Measurements from ENCODE around the gene WNT7B.

The WNT7B gene

DNA sequence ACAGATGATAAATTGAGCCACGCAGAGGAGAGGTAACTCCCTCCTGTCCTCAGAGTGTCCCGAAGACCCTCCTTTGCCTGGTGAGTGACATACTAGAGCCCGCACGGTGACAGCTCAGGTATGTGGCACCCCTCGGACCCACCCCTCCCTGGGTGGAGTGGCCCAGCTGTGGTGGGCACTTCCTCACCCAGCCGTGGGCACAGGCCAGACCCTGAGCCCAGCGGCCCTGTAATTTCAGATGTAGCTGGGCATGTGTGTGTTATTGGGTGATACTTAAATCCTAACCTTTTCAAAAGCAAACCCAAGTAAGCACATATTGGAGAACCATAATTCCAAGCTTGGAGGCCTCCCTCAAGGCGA lies 93.2 kb downstream of the WNT7B start:
- Histone ChIP-seq H3K9ac (ENCODE audit: insufficient read length, low read depth) (no peak overlapping the region), H3K9me3 (ENCODE audit: insufficient read depth, low read length) (no peaks in the 10 kb centered on the region), H3K4me3 (ENCODE audit: insufficient read length, low read depth) (no peak overlapping the region), H3K36me3 (ENCODE audit: insufficient read depth, insufficient read length, low read length) (no peaks in the 10 kb centered on the region), H3K27me3 (ENCODE audit: insufficient read depth, insufficient read length) (peaks cover 3% of the 10 kb centered on the region), H3K4me1 (ENCODE audit: insufficient read depth, insufficient read length) (no peaks in the 10 kb centered on the region)
- DNase-seq (ENCODE audit: low read depth, low spot score), result no peak
- TF ChIP-seq SUZ12 (IDR thresholded peaks at IDR 0.05; ENCODE audit: extremely low read depth, insufficient read depth, insufficient read length), result no peak
- TF ChIP-seq ZNF274 (IDR thresholded peaks at IDR 0.05; ENCODE audit: low read depth, low read length), result no peak
- TF ChIP-seq YY1 (IDR thresholded peaks at IDR 0.05; ENCODE audit: insufficient read depth, insufficient read length), result no peak

GRCh38 chr22:45882881-45883810 lies 93.8 kb downstream of the WNT7B start:
- no peak overlapping the region for H3K9ac ChIP-seq (ENCODE audit: insufficient read length, low read depth)
- no peaks in the 10 kb centered on the region for H3K36me3 ChIP-seq (ENCODE audit: insufficient read depth, insufficient read length, low read length)
- no peak overlapping the region for H3K4me3 ChIP-seq (ENCODE audit: insufficient read length, low read depth)
- no peaks in the 10 kb centered on the region for H3K9me3 ChIP-seq (ENCODE audit: insufficient read depth, low read length)
- TF ChIP-seq SUZ12 (IDR thresholded peaks at IDR 0.05; ENCODE audit: extremely low read depth, insufficient read depth, insufficient read length), result no peak
- TF ChIP-seq ZNF274 (IDR thresholded peaks at IDR 0.05; ENCODE audit: low read depth, low read length), result no peak
- no peak for TF ChIP-seq YY1 (IDR thresholded peaks at IDR 0.05; ENCODE audit: insufficient read depth, insufficient read length)
- peaks cover 5% of the 10 kb centered on the region for H3K27me3 ChIP-seq (ENCODE audit: insufficient read depth, insufficient read length)
- DNase-seq (ENCODE audit: low read depth, low spot score), result no peak
- peaks cover 2% of the 10 kb centered on the region for H3K4me1 ChIP-seq (ENCODE audit: insufficient read depth, insufficient read length)

- Histone ChIP-seq H3K4me3 (ENCODE audit: insufficient read length, low read depth) (no peak overlapping the region), H3K27me3 (ENCODE audit: insufficient read depth, insufficient read length) (peaks cover 5% of the 10 kb centered on the region), H3K4me1 (ENCODE audit: insufficient read depth, insufficient read length) (peaks cover 11% of the 10 kb centered on the region), H3K9ac (ENCODE audit: insufficient read length, low read depth) (no peak overlapping the region), H3K9me3 (ENCODE audit: insufficient read depth, low read length) (no peaks in the 10 kb centered on the region), H3K36me3 (ENCODE audit: insufficient read depth, insufficient read length, low read length) (no peaks in the 10 kb centered on the region)
- TF ChIP-seq SUZ12 (IDR thresholded peaks at IDR 0.05; ENCODE audit: extremely low read depth, insufficient read depth, insufficient read length), result no peak
- TF ChIP-seq YY1 (IDR thresholded peaks at IDR 0.05; ENCODE audit: insufficient read depth, insufficient read length), result no peak
- no peak for TF ChIP-seq ZNF274 (IDR thresholded peaks at IDR 0.05; ENCODE audit: low read depth, low read length)
- DNase-seq (ENCODE audit: low read depth, low spot score), result no peak
Observed at GRCh38 chr22:45881524-45881875, 95.5 kb downstream of the WNT7B start.

- no peaks in the 10 kb centered on the region for H3K36me3 ChIP-seq (ENCODE audit: insufficient read depth, insufficient read length, low read length)
- no peak overlapping the region for H3K9ac ChIP-seq (ENCODE audit: insufficient read length, low read depth)
- TF ChIP-seq ZNF274 (IDR thresholded peaks at IDR 0.05; ENCODE audit: low read depth, low read length), result no peak
- TF ChIP-seq YY1 (IDR thresholded peaks at IDR 0.05; ENCODE audit: insufficient read depth, insufficient read length), result no peak
- no peak for TF ChIP-seq SUZ12 (IDR thresholded peaks at IDR 0.05; ENCODE audit: extremely low read depth, insufficient read depth, insufficient read length)
- H3K27me3 ChIP-seq (ENCODE audit: insufficient read depth, insufficient read length), result peaks cover 5% of the 10 kb centered on the region
- H3K4me1 ChIP-seq (ENCODE audit: insufficient read depth, insufficient read length), result peaks cover 11% of the 10 kb centered on the region
- H3K4me3 ChIP-seq (ENCODE audit: insufficient read length, low read depth), result no peak overlapping the region
- no peaks in the 10 kb centered on the region for H3K9me3 ChIP-seq (ENCODE audit: insufficient read depth, low read length)
- DNase-seq (ENCODE audit: low read depth, low spot score), result no peak
Observed at GRCh38 chr22:45880716-45881523, 96.0 kb downstream of the WNT7B start.

GRCh38 chr22:45880091-45880715 lies 96.8 kb downstream of the WNT7B start:
- Histone ChIP-seq H3K9ac (ENCODE audit: insufficient read length, low read depth) (no peak overlapping the region), H3K4me1 (ENCODE audit: insufficient read depth, insufficient read length) (peaks cover 11% of the 10 kb centered on the region), H3K4me3 (ENCODE audit: insufficient read length, low read depth) (no peak overlapping the region), H3K9me3 (ENCODE audit: insufficient read depth, low read length) (no peaks in the 10 kb centered on the region), H3K36me3 (ENCODE audit: insufficient read depth, insufficient read length, low read length) (no peaks in the 10 kb centered on the region), H3K27me3 (ENCODE audit: insufficient read depth, insufficient read length) (peaks cover 5% of the 10 kb centered on the region)
- DNase-seq (ENCODE audit: low read depth, low spot score), result no peak
- TF ChIP-seq YY1 (IDR thresholded peaks at IDR 0.05; ENCODE audit: insufficient read depth, insufficient read length) (no peak), ZNF274 (IDR thresholded peaks at IDR 0.05; ENCODE audit: low read depth, low read length) (no peak), SUZ12 (IDR thresholded peaks at IDR 0.05; ENCODE audit: extremely low read depth, insufficient read depth, insufficient read length) (no peak)

GRCh38 chr22:45879552-45879949 lies 97.4 kb downstream of the WNT7B start:
- Histone ChIP-seq H3K4me3 (ENCODE audit: insufficient read length, low read depth) (no peak overlapping the region), H3K4me1 (ENCODE audit: insufficient read depth, insufficient read length) (peaks cover 11% of the 10 kb centered on the region), H3K27me3 (ENCODE audit: insufficient read depth, insufficient read length) (peaks cover 5% of the 10 kb centered on the region), H3K9ac (ENCODE audit: insufficient read length, low read depth) (no peak overlapping the region), H3K36me3 (ENCODE audit: insufficient read depth, insufficient read length, low read length) (no peaks in the 10 kb centered on the region), H3K9me3 (ENCODE audit: insufficient read depth, low read length) (no peaks in the 10 kb centered on the region)
- TF ChIP-seq YY1 (IDR thresholded peaks at IDR 0.05; ENCODE audit: insufficient read depth, insufficient read length), result no peak
- no peak for TF ChIP-seq ZNF274 (IDR thresholded peaks at IDR 0.05; ENCODE audit: low read depth, low read length)
- TF ChIP-seq SUZ12 (IDR thresholded peaks at IDR 0.05; ENCODE audit: extremely low read depth, insufficient read depth, insufficient read length), result no peak
- DNase-seq (ENCODE audit: low read depth, low spot score), result no peak

All from NT2/D1 (cell line).